ENCODE results near the gene NABP2.

The NABP2 gene

GRCh38 chr12:56216461-56216860 is 7.7 kb upstream of the NABP2 start:
- no peak for DNase-seq

- no peak for DNase-seq
Measured at GRCh38 chr12:56219840-56220239, 4.3 kb upstream of the NABP2 start.

GRCh38 chr12:56220611-56221231 is 3.4 kb upstream of the NABP2 start:
- no peak for DNase-seq

- no peak for DNase-seq
Measured at GRCh38 chr12:56221232-56221756, 2.8 kb upstream of the NABP2 start.

GRCh38 chr12:56221757-56222530 is 2.2 kb upstream of the NABP2 start, which contains the start of gene RNF41:
RNF41 (minus strand) TSS chr12:56221922; CDS start chr12:56214047, 7,875 bp downstream.
- DNase-seq, result peak; percentile 95 to 96

- no peak for DNase-seq
Measured at GRCh38 chr12:56222531-56222895, 1.6 kb upstream of the NABP2 start.

GRCh38 chr12:56223571-56224101 is 506 bp upstream of the NABP2 start:
- no peak for DNase-seq

- no peak for DNase-seq
Measured at GRCh38 chr12:56224954-56225353, 812 bp downstream of the NABP2 start.

- no peak for DNase-seq
Measured at GRCh38 chr12:56229082-56229481, 4.9 kb downstream of the NABP2 start.

GRCh38 chr12:56229916-56230431 is 5.8 kb downstream of the NABP2 start, which contains the start of gene SLC39A5:
SLC39A5 (plus strand) TSS chr12:56230051; CDS start chr12:56231275, 1,224 bp downstream.
- no peak for DNase-seq

- DNase-seq, result no peak
Measured at GRCh38 chr12:56230432-56231183, 6.5 kb downstream of the NABP2 start.

GRCh38 chr12:56231184-56231582 is 7.0 kb downstream of the NABP2 start:
- no peak for DNase-seq

GRCh38 chr12:56234746-56235436 is 10.7 kb downstream of the NABP2 start:
- no peak for DNase-seq

GRCh38 chr12:56236091-56236490 is 11.9 kb downstream of the NABP2 start:
- DNase-seq, result no peak

- no peak for DNase-seq
Measured at GRCh38 chr12:56236985-56237384, 12.8 kb downstream of the NABP2 start.

- no peak for DNase-seq
Measured at GRCh38 chr12:56237552-56237951, 13.4 kb downstream of the NABP2 start.

GRCh38 chr12:56241424-56242303 is 17.5 kb downstream of the NABP2 start:
- no peak for DNase-seq

GRCh38 chr12:56242986-56243385 is 18.8 kb downstream of the NABP2 start:
- no peak for DNase-seq

- DNase-seq, result no peak
Measured at GRCh38 chr12:56243731-56244181, 19.6 kb downstream of the NABP2 start.

- DNase-seq, result no peak
Measured at GRCh38 chr12:56244494-56244893, 20.4 kb downstream of the NABP2 start.

GRCh38 chr12:56247923-56248322 is 23.8 kb downstream of the NABP2 start:
- no peak for DNase-seq
